ENCODE measurements around the gene KANK4.

KANK4 gene

DNA sequence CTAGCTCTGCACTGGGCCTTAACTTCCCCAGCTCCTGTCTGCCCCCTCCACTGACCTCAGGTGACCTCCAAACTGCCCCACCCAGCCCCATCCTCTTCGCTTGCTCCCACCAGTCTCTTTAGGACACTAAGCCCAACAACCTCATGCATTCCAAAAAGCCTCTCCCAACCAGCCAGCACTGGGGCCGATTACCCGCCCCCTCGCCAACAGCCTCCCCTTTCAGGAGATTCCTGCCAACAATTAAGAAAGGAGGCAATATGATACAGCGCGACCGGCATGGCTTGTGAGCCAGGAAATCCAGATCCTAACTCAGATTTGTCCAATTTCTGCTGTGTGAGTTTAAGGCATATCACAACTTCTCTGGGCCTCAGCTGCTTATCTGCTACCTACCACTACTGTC is 14.7 kb downstream of the KANK4 start:
- DNase-seq (ENCODE audit: low spot score) = no peak

DNA sequence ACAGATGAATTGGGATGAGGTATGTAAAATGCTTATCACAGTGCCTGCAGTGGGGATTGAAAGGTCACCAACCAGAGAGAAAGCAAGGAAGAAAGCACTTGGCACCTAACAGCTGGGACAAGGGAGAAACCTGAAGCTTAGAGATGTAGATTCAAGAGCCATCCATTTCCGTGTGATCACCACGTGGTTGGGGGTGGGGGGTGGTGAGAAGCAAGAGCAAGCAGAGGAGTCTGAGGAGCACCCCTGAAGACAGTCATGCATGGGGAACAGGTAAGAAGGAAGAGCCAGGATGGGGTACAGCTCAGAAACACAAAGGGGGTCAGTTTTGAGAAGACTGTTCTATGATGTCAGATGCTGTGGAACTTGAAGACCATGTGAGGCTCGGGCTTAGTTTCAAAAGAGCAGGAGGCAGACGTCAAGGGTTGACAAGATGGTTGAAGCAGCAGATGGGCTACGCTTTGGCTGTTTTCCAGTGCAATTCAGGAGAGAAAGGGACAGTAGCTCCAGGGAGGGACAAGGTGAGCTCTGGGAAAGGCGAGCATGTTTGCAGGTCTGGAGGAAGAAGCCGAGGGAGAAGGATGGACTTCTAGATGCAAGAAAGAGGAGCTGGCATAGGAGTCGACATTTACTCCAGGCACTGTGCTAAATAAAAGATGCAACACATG is 17.4 kb downstream of the KANK4 start:
- DNase-seq (ENCODE audit: low spot score) = no peak

DNA sequence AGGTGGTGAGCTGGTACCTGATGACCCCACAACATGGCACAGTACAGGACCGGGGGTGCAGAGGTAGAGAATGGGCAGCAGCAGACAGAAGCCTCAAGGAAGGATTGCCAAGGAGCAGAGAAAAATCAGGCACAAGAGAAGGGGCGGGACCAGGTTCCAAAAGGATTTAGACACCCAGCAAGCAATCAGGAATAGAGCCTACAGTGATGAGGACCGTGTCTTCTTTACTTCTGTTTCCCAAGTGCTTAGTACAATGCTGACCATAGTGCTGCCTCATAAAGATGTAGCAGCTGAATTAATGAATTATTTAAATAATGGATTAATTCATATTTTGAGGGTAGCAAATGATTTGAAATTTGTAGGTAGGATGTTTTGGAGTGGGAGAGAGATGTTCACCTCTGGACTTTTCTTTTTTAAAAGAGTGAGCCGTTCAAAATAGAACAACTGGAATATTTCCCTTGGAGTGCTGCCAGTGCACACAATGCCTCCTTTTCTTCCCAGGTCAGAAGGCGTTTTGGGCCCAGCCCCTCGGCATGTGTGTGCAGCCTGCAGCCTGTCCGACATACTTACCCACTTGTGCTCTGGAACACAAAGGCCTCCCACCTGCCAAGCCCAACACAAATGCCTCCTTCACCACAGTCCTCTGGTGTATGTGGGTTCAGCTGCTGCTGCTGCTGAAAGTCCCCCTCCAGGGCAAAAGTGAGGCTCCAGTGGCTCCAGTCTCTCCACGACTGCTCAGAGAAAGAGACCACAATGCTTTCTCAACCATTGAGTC is 19.6 kb downstream of the KANK4 start:
- DNase-seq (ENCODE audit: low spot score) = no peak

DNA sequence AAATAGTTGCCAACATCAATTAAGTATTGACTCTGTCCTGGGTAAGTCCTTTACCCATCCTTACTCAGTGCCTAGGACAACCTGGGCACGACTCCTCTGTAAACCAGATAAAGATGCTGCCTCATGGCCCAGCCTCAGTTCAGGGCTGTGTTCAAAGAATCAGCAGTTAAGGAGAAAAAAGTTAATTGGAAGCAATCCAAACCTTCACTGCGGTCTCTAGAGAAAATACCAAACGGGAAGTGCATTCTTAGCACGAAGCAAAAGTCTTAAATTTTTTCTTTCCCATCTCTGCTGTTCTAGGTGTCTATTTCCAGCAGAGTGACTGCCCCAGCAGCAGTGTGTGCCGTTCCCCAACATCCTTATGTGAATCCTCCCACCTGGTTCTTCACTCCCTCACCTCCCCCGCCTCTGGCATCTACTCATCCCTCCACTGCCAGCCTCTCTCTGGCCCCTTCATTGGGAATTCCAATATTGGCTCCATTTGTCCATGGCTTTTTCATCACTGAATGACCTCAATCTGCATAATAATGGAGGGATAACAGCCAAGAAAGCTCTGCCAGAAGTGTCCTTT is 23.2 kb downstream of the KANK4 start:
- no peak for DNase-seq (ENCODE audit: low spot score)

DNA sequence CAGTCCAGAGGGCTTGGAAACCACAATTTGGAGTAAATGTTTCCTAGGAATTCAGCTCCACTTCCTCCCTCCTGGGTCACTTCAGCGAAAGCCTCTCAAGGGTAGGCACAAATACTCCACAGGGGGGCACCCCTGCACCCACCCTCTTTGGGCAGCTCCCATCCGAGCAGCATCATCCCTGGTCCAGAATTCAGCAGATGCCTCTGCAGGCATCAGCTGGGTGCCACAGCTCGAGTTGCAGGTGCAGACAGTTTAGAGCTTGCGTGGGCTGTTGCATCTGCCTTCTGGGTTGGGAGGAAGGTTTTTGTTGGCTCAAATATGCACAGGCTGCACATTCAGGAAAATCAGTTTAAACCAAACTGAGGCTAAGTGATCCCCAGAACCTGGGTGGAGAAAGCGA is 25.0 kb downstream of the KANK4 start:
- peak; percentile 32 for DNase-seq (ENCODE audit: low spot score)

DNA sequence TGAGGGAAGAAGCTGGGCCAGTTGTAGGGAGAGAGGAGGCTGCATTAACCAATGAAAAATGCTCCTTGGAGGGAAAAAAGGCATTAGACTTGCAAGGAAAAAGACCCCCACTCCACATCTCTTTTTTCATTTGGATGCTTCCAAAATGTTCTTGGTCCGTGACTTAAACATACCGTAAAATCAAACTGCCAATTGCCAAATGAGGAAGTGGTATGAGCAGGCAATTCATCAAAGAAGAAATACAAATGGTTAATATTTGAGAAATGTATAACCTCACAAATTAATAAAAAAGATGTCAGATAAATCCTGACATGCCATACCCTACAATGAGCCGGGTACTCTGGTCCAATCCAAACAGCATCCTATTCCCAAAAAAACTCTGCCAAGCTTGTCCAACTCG is 30.6 kb downstream of the KANK4 start:
- no peak for DNase-seq (ENCODE audit: low spot score)

DNA sequence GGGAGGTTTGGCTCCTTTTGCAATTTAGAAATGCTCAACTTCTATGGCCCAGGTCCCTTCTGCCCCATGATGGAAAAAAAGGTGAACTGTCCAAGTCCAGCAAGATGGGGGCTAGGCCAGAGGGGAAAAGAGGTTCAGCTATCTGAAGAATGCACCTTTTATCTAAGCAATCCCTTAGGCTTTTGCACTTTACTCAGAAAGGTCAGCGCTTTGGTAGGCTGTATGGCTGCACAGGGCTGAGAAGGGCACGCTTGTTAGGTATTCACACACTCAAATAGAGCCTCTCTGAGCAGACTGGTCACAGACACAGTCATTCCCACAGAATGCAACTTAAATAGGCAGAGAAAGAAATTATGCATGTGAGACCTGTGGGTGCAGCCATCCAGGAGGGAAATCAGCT is 31.0 kb downstream of the KANK4 start:
- no peak for DNase-seq (ENCODE audit: low spot score)

DNA sequence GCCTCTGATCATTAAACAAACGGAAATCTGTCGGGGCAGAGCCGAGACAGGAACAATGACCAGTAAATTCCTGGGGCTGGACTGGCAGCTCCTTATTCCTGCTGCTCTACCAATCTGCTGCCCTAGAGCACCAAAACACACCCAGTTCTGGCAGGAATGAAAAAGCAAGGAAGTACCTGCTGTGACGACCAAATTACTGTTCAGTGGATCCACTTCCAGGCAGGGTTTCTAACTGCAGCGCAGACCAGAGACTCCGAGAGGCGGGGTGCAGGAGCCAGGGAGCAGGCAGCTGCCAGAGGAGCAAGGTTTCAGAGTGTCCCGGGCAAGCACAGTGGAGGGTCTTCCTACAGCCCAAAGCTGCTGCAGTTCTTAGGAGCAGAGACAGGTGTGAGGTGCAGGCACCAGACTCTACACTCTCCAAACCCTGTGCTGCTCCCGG is 32.4 kb downstream of the KANK4 start:
- DNase-seq (ENCODE audit: low spot score) = no peak

DNA sequence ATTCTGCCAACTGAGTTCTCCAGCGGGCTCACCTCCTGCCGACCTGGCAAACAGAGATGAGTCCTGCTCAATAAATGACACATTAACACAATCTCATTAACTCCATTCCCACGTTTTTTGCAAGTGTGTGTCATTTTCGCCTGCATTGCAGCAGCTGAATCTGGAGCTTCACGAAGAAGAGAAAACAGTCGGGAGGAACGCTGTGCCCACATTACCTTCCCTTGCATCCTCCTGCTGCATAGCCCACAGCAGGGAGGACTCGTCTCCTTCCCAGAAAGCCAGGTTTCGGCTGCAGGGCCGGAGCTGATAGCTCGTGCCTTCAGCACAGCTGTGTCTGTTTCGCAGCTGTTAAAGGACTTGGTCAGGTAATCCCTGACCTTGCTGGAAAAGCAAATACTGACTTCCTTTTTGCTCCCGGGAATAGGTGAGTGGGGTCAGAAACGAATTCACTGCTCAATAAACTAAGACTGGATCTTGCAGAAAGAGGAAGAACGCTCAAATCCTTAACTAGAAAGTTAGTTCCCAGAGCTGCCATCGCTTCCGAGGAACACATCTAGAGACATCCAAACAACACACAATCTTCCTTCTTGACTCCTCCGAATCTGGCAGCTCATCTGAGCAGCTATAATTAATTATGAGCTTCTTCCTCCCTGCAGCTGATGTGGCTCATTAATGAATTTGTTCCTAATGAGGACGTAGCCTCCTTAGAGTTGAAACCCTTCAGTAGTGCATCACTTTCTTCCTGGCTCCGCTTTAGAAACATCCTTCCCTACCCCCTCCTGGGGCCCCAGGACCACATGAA is 33.0 kb downstream of the KANK4 start:
- DNase-seq (ENCODE audit: low spot score) = no peak

DNA sequence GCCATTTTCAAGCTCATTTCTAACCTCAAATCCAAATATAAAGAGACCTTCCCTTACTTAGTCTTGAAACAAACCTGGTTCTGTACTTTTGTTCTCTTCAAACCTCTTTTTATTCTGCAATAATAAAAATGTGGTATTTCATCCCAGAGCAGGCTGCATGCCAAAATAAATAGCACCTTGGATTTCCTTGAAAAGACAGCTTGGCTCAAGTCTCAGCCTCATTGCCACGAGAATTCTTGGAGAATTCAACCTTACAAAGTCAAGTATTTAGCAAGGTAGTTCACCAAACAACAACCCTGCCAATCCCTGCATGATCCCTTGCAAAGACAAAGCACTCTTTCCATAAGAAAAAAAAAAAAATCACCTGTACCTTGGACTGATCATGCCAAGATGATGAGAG is 33.8 kb downstream of the KANK4 start:
- no peak for DNase-seq (ENCODE audit: low spot score)

DNA sequence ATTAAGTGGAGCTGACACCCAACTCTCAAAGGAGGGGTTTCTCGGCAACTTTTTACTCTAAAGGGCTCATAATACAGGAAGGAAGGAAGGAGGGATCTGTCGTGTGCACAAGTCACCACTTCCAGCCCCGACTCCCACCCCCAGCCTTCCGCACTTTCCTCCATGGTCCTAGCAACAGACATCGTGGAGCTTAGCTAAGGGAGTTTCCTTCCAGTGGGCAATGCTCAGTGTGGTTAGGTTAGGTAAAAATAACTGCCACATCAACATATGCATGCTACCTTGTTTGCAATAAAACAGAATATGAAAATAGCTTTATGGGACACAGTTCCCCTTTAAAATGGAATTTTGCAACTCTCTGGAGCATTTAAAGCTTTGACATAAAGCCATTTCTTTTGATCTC is 35.2 kb downstream of the KANK4 start:
- DNase-seq (ENCODE audit: low spot score) = no peak

DNA sequence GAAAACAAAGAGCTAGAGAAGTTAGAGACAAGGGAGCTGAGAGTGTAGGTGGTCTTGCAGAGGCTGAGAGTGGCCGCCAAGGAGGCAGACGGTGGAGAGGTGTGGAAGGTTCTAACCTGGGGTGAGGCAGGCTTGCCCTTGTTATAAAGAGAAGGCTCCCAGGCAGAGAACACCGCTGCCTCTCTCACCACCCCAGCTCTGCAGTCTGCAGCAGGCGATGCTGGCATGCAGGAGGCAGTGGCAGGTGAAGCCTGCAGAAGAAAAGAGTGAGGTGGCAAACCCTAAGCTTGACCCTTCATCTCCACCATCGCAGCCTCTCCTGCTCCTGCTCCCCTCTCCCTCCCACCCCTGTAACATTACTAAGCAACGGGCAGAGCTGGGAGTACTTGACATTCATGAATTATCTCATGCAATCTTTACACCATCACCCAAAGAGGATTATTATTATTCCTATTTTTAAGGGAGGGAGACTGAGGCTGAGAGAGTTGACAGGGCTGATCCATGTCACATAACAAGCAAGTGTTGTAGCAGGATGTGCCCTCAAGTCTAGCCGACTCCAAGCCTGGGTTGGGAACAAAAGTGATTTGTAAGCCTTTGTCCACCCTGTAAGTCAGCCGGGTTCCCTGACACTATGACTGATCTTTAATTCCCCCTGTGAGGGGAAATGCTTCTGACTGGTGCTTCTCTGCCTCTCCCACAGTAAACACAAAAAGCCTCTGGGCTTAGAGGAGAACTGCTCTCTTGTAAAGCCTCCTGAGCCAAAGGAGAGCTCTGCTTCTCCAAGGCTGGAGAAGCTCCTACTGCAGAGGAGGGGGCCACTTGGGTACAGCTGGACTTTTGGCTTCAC is 36.1 kb downstream of the KANK4 start:
- no peak for DNase-seq (ENCODE audit: low spot score)

DNA sequence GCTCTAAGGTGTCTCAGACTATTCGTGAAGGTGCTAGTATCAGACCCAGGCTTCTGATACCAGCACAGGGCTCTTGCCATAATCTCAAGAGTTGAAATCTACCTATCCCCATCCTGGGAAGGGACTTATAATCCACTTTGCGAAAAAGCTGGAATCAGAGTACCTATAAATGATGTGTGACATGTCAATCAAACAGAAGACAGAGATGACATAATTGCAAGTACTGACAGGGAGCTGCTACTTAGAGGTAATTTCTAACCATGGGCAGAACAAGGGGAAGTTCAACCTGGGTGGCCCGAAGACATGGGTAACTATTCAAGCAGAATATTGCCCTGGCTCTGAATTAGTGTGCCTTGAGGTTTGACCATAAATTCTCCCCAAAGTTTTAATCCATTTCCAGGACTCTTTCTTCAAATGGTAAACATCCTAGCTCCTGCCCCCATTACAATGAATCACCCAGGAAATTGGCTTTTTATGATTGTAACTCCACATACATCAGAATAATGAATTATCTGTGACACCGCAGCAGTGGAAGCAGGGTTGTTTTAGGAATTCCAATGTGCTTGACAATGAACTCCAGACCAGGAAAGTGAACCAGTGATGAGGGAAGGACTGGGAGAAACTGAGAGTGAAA is 37.2 kb downstream of the KANK4 start:
- DNase-seq (ENCODE audit: low spot score) = peak; percentile 58

DNA sequence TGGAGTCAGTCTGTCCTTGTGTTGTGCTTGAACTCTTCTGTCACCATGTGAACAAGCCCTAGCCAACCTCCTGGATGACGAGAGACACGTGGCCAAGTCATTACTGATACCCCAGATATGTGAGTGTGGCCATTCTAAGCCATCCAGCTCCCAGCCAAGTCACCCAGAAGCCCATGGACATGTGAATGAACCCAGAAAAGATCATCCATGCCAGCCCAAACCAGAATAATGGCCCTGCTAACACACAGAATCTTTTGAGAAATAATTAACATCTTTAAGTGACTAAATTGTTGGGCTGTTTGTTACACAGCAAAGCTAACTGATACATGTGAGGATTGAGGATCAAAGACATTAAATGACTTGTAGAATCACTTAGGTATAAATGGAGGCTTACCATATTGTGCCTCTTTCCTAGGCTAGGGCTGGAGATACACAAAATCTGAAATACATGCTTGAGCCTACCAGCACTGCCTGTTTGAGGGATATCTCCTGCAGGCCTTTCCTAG is 38.2 kb downstream of the KANK4 start:
- no peak for DNase-seq (ENCODE audit: low spot score)

DNA sequence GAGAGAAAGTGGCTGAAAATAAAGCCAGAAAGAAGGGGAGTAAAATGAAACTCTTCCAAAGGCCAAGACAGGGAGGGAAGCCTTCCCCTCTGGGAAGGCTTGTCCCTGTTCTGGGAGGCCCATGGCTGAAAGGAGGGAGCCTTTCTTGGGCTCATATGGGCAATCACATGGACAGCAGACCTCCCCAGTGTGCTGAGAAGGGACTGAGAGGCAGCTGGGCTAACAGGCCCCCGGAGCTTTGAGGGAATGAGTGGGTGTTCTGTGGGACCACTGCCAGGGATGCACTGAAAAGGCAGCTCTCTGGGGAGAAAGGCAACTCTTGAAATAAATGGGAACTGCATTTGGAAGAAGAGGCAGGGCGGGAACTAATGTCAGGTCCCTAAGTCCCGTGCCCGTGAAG is 39.1 kb downstream of the KANK4 start:
- no peak for DNase-seq (ENCODE audit: low spot score)

DNA sequence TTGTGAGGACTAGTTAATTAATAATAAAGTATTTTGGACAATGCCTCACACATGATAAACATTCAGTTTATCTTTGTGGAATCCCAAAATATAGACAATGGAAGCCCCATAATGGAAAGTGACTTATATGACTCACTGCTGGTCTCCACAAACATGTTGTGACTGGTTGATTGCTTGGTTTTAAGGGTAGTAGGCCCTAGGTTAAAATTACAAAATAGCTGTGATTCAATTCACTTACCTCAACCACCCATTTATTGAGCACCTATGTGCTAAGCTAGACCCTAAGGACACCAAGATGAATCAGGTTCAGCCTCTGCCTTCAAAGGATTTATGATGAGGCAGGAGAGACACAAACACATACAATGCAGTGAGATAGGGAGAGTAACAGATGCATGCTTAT is 42.4 kb downstream of the KANK4 start:
- DNase-seq (ENCODE audit: low spot score) = no peak

DNA sequence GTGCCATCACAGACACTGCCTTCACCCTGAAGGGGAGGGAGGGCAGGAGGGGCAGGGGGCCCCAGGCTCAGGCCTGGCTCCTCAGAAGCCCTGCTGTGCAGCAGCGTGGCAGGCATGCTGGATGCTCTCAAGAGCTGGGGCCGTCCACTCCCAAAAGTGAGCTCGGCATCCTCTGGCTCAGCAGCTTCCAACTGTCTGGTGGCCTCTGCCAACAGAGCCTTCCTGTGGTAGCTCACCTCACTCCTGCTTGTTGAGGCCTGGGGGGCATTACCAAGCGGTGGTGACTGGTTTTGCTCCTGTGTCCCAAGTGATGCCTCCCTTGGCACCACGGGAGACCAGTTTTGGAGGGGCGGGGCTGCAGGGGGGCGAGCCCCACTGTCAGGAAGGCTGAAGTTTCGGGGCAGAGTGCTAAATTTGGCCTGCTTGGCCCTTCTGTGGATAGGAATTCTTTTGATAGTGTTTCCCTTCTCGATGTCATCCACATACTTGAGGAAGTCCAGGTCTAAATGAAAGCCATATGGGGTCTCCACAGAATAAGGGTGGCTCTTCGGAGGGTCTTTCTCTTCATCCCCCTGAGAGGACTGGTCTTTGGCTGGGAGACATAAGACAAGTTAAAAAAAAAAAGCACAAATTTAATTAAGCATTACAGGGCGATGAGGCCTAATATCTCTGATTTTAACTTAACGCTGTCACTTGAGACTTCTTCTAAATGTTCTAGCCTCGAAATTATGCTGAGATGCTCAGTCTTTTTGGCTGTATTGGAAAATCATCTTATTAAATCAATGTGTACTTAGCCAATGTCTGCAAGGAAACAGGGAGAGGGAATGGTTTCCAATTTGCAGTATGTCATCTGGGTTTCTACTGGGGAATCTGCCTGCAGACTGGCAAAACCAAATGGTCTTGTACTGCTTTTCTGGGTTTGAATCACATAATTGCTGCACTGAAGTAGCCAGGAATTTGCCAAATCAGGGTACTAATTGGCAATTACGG is 44.4 kb downstream of the KANK4 start:
- DNase-seq (ENCODE audit: low spot score) = no peak

DNA sequence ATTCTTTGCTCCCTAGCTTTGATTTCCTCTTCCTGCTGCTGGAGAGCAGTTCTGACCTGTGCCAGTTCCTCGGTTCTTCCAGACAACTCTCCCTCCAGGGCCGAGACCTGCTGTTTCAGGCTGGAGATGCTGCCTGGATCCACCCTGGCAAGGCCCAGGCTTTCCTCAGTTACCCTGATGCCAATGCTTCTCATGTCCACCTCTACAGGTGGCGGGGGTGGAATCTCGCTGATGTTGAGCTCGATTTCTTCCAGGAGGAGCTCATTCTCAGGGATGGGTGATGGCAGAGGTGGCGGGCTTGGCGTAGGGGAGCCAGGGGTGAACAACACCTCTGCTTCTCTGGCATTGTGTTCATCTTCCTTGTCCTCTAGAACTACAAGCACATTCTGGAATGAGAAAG is 45.3 kb downstream of the KANK4 start:
- no peak for DNase-seq (ENCODE audit: low spot score)

DNA sequence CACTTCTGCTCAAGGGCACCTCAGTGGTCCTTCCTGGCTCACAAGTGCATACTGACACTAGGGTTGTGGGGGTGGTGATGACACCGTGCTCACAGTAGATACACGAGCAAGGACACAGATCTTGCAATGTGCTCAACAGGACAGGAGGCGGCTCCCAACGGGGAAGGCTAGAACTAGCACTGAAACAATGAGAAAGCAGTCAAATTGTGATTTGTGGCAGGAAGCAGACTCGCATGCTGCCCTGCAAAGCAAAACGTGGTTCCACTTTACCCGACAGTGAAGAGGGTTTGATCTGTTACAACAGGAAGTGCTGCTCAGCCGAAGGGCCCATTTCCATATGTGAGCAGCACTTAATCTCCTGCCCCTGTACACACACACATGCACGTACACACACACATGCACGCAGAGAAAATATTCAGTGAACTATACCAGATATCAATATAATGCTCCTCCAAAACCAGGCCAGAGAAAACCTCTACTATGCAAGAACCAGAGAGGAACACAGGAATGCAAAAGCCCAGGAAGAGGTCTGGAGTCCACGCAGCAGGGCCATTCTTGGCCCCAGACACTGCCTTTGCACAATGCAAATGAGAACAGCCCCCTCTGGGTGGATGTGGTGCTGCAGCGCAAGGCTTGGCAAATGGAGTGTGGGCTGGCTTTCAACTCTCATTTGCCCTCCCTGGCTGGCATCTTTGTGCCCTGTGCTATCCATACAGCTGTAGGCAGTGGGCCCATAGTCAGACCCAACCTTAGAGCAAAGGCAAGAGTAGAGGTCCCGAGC is 47.1 kb downstream of the KANK4 start:
- DNase-seq (ENCODE audit: low spot score) = no peak
